K562 (cell line): ENCODE data around the gene RPLP2. TPM values are rescaled to one million over a fixed set of nuclear protein-coding genes. Genes with fewer than 3 reads are reported as not detected.

Experiments
- ADNP ChIP-seq: fragments of 200-800 bp; sonication (Bioruptor generic); IDR thresholded peaks from 2 replicates; pipeline ENCODE4 v1.6.1; 2016; ENCODE audit warnings: missing genetic modification characterization, missing compliant biosample characterization
- BMI1 ChIP-seq: fragments of 150-350 bp; IDR thresholded peaks from 2 replicates; pipeline ENCODE4 v1.6.1; 2014; ENCODE audit warnings: low read length
- BRCA1 ChIP-seq, 2 experiments: fragments of 450-650 bp in 1 of 2; sonication (generic) in 1 of 2; formaldehyde crosslinking in 1 of 2; IDR thresholded peaks; 2 replicates each; pipeline versions ENCODE4 v1.5.0 to v1.6.1; 2017 to 2020; ENCODE audit warnings: mild to moderate bottlenecking in 1 of 2, missing genetic modification reagents in 1 of 2
- CEBPG ChIP-seq, 3 experiments: fragments of 200-800 bp in 1 of 3; sonication (Bioruptor generic) in 1 of 3; sonication (generic) in 1 of 3; formaldehyde crosslinking in 1 of 3; IDR thresholded peaks in 2 of 3; conservative IDR thresholded peaks in 1 of 3; 2 replicates each; pipeline versions ENCODE4 v1.6.1 to v1.8.0; 2016 to 2022; ENCODE audit warnings: missing compliant biosample characterization in 2 of 3, missing genetic modification characterization in 2 of 3, mild to moderate bottlenecking in 1 of 3, missing genetic modification reagents in 1 of 3
- FOXK1 ChIP-seq: sonication (generic); formaldehyde crosslinking; IDR thresholded peaks from 2 replicates; pipeline ENCODE4 v1.8.0; 2022; ENCODE audit warnings: missing genetic modification reagents, mild to moderate bottlenecking, borderline replicate concordance
- JUNB ChIP-seq: fragments of 450-650 bp; formaldehyde crosslinking; conservative IDR thresholded peaks from 2 replicates; pipeline ENCODE4 v1.4.0; 2020; ENCODE audit warnings: mild to moderate bottlenecking
- NFRKB ChIP-seq: fragments of 450-650 bp; IDR thresholded peaks from 2 replicates; pipeline ENCODE4 v1.6.1; 2016; ENCODE audit warnings: low read depth
- PTBP1 ChIP-seq: fragments of 200-400 bp; formaldehyde crosslinking; IDR thresholded peaks from 2 replicates; pipeline ENCODE4 v1.6.1; 2017; ENCODE audit warnings: low read depth, low read length
- SMAD4 ChIP-seq: fragments of 250-450 bp; sonication (Bioruptor Pico); conservative IDR thresholded peaks from 2 replicates; pipeline ENCODE4 v1.8.0; 2021; ENCODE audit warnings: inconsistent platforms, mild to moderate bottlenecking, moderate library complexity
- SMARCC2 ChIP-seq: fragments of 450-650 bp; IDR thresholded peaks from 2 replicates; pipeline ENCODE4 v1.6.1; 2017; ENCODE audit warnings: antibody characterized with exemption, moderate library complexity, mild to moderate bottlenecking, low read depth
- ZNF174 ChIP-seq: fragments of 250-450 bp; sonication (Bioruptor Pico); IDR thresholded peaks from 2 replicates; pipeline ENCODE4 v1.4.0; 2020; ENCODE audit warnings: mild to moderate bottlenecking
- ZNF24 ChIP-seq: fragments of 450-650 bp; IDR thresholded peaks from 2 replicates; pipeline ENCODE4 v1.6.1; 2016
- ZNF408 ChIP-seq: fragments of 250-450 bp; sonication (Bioruptor Pico); IDR thresholded peaks from 2 replicates; pipeline ENCODE4 v1.4.0; 2020; ENCODE audit warnings: low read depth, mild to moderate bottlenecking, moderate library complexity
- polyA plus RNA-seq, 8 experiments: library from polyadenylated mRNA; depleted of rRNA in 4 of 8; stranded (reverse) in 5 of 8; unstranded in 3 of 8; fragments of >200 nt; fragmentation: Nextera tagmentation in 2 of 8; fragmentation: Illumina TruSeq in 1 of 8; extraction: Ambion mirVana in 2 of 8; extraction: Trizol in 1 of 8; gene quantifications; 2 replicates each; pipeline versions ENCODE4 v1.2.1 to v1.2.3, GENCODE V29; 2011 to 2014; ENCODE audit warnings: inconsistent platforms in 1 of 8, missing spikeins in 1 of 8
- total RNA-seq, 7 experiments: library from RNA; depleted of rRNA in 6 of 7; stranded (reverse); fragments of >200 nt in 6 of 7; fragmentation: Illumina TruSeq in 2 of 7; extraction: Trizol in 2 of 7; gene quantifications; 2 replicates each; pipeline versions ENCODE4 v1.2.1 to v1.2.3, GENCODE V29; 2011 to 2021; ENCODE audit warnings: low replicate concordance in 1 of 7
- TF ChIP-seq, protein P1 (sequence below): IDR thresholded peaks from 2 replicates; pipeline ENCODE4 v1.6.1; 2011; ENCODE audit warnings: borderline replicate concordance, low read depth, mild to moderate bottlenecking, moderate library complexity, low read length; ENCODE audit not compliant: insufficient read depth, poor library complexity, severe bottlenecking
- TF ChIP-seq, protein P2 (sequence below): sonication (generic); formaldehyde crosslinking; IDR thresholded peaks from 2 replicates; pipeline ENCODE4 v1.8.1; 2023; ENCODE audit warnings: mild to moderate bottlenecking, missing genetic modification reagents
- TF ChIP-seq, protein P3 (sequence below): sonication (generic); formaldehyde crosslinking; IDR thresholded peaks from 2 replicates; pipeline ENCODE4 v1.5.0; 2020; ENCODE audit warnings: missing genetic modification reagents

The RPLP2 gene
- total and polyA plus RNA-seq, 9 of the 15 experiments (the other 6 are each of a cell fraction or from before 2014, with no cell fraction given) = 528 to 3,807 (median 1,633) TPM

DNA sequence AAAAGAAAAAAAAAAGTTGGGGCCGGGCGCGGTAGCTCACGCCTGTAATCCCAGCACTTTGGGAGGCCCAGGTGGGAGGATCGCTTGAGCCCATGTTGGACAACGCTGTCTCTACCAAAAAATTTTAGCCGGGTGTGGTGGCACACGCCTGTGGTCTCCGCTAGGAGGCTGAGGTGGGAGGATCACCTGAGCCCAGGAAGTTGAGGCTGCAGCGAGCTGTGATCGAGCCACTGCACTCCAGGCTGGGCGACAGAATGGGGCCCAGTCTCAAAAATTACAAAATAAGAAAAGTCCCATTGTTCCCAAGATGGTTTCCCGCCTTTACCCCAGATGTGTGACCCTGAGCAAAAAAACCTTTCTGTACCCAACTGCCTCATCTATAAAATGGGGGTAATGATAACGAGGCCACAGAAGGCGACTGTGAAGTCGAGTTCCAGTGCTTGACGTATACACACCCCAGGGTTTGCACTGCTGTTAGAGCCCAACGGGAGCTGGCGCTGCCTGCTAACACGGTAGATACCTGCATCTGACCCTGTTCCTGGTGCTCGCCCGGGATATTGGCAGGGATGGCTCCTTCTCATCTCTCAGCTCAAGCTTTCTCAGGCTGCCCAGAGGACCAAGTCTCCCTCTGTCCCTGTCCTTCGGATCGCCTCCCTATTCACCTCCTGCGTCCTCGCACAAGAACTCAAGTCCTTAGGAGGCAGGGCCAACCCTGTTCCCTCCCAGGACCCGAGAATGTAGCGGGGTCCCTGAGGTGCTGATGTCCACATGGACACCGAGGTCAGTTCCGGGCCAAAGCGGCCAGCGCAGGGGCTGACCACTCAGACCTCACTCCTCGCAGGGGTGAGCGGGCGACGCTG, 1.1 kb upstream of the RPLP2 start (continued):
- TF ChIP-seq, protein P1, sequence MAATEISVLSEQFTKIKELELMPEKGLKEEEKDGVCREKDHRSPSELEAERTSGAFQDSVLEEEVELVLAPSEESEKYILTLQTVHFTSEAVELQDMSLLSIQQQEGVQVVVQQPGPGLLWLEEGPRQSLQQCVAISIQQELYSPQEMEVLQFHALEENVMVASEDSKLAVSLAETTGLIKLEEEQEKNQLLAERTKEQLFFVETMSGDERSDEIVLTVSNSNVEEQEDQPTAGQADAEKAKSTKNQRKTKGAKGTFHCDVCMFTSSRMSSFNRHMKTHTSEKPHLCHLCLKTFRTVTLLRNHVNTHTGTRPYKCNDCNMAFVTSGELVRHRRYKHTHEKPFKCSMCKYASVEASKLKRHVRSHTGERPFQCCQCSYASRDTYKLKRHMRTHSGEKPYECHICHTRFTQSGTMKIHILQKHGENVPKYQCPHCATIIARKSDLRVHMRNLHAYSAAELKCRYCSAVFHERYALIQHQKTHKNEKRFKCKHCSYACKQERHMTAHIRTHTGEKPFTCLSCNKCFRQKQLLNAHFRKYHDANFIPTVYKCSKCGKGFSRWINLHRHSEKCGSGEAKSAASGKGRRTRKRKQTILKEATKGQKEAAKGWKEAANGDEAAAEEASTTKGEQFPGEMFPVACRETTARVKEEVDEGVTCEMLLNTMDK = peak; percentile 76
- no peak; the same call in 1 of the 2 replicates for TF ChIP-seq SMARCC2
- no peak for TF ChIP-seq ZNF24
- no peak for TF ChIP-seq CEBPG (CRISPR knock-in tag; IDR thresholded peaks at IDR 0.05)
- TF ChIP-seq CEBPG (tag; conservative IDR thresholded peaks at IDR 0.05 in 1 of 2, IDR thresholded peaks at IDR 0.05 in 1 of 2) = no peak
- 0 out of 2 replicates have a peak, but pooled peaks have one; percentile 28 for TF ChIP-seq PTBP1
- TF ChIP-seq, protein P2, sequence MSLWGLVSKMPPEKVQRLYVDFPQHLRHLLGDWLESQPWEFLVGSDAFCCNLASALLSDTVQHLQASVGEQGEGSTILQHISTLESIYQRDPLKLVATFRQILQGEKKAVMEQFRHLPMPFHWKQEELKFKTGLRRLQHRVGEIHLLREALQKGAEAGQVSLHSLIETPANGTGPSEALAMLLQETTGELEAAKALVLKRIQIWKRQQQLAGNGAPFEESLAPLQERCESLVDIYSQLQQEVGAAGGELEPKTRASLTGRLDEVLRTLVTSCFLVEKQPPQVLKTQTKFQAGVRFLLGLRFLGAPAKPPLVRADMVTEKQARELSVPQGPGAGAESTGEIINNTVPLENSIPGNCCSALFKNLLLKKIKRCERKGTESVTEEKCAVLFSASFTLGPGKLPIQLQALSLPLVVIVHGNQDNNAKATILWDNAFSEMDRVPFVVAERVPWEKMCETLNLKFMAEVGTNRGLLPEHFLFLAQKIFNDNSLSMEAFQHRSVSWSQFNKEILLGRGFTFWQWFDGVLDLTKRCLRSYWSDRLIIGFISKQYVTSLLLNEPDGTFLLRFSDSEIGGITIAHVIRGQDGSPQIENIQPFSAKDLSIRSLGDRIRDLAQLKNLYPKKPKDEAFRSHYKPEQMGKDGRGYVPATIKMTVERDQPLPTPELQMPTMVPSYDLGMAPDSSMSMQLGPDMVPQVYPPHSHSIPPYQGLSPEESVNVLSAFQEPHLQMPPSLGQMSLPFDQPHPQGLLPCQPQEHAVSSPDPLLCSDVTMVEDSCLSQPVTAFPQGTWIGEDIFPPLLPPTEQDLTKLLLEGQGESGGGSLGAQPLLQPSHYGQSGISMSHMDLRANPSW = 0 out of 2 replicates have a peak, but pooled peaks have one; percentile 85
- TF ChIP-seq ADNP = no peak
- TF ChIP-seq BRCA1 (IDR thresholded peaks at IDR 0.05) = no peak
- peak; percentile 74; the same call in 1 of the 2 replicates for TF ChIP-seq BRCA1 (CRISPR knock-in tag; IDR thresholded peaks at IDR 0.05)
- TF ChIP-seq SMAD4 = 0 out of 2 replicates have a peak, but pooled peaks have one; percentile 50
- 0 out of 2 replicates have a peak, but pooled peaks have one; percentile 56 for TF ChIP-seq FOXK1
- 0 out of 2 replicates have a peak, but pooled peaks have one; percentile 21 for TF ChIP-seq NFRKB
- no peak for TF ChIP-seq JUNB (CRISPR knock-in tag)
- TF ChIP-seq, protein P3, sequence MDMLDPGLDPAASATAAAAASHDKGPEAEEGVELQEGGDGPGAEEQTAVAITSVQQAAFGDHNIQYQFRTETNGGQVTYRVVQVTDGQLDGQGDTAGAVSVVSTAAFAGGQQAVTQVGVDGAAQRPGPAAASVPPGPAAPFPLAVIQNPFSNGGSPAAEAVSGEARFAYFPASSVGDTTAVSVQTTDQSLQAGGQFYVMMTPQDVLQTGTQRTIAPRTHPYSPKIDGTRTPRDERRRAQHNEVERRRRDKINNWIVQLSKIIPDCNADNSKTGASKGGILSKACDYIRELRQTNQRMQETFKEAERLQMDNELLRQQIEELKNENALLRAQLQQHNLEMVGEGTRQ (CRISPR knock-in tag) = no peak
- TF ChIP-seq ZNF174 (CRISPR knock-in tag) = no peak
- TF ChIP-seq BMI1 = no peak
- TF ChIP-seq ZNF408 = no peak
